T-helper 1 cell treated with Interleukin-12 subunit alpha and Interleukin-12 subunit beta and Interleukin-4 antibody, amounts not matched to agents 30 ng/mL and 1 ng/mL, for 36 hours (primary cell): ENCODE measurements around the gene MCRIP2. TPM values are rescaled to one million over a fixed set of nuclear protein-coding genes. Genes with fewer than 3 reads are reported as not detected.

Experiments used
- intact Hi-C: fragments of 100-400 bp; cut with micrococcal nuclease; formaldehyde crosslinking; loops from one replicate; pipeline ENCODE4 v1.15.1; 2024
- total RNA-seq: library from RNA; stranded (reverse); gene quantifications from 2 replicates; pipeline ENCODE4 v1.2.3, GENCODE V29; 2022

Gene MCRIP2
- total RNA-seq, 1 donor from 2014 or later = 27.5 TPM

GRCh38 chr16:647173-647902 is 5.7 kb downstream of the MCRIP2 start:
- intact Hi-C loops = no loop called here

- intact Hi-C loops = no loop called here
These were observed 6.6 kb downstream of the MCRIP2 start for GRCh38 chr16:648071-648780.

GRCh38 chr16:648781-649589 is 7.4 kb downstream of the MCRIP2 start, which contains the start of gene WDR90:
WDR90 (plus strand) TSS chr16:649365; CDS start chr16:649417, 52 bp downstream.
- intact Hi-C loops = loop anchor here (1.0 kb wide), 5 partner anchors 8 to 35 kb away; partner anchors contain the start of genes JMJD8, MCRIP2, METTL26 and RHOT2

- intact Hi-C loops = loop anchor here (1.0 kb wide), 5 partner anchors 8 to 35 kb away; partner anchors contain the start of genes JMJD8, MCRIP2, METTL26 and RHOT2
These were observed 8.0 kb downstream of the MCRIP2 start for GRCh38 chr16:649631-650030.

- intact Hi-C loops = no loop called here
These were observed 10.2 kb downstream of the MCRIP2 start for GRCh38 chr16:651844-652243.

- intact Hi-C loops = no loop called here
These were observed 11.1 kb downstream of the MCRIP2 start for GRCh38 chr16:652454-653305.

GRCh38 chr16:654034-654433 is 12.4 kb downstream of the MCRIP2 start:
- intact Hi-C loops = no loop called here

GRCh38 chr16:657487-657886 is 15.9 kb downstream of the MCRIP2 start:
- intact Hi-C loops = no loop called here

GRCh38 chr16:658679-659571 is 17.3 kb downstream of the MCRIP2 start:
- intact Hi-C loops = no loop called here

GRCh38 chr16:659618-660017 is 18.0 kb downstream of the MCRIP2 start:
- intact Hi-C loops = loop anchor here (1.0 to 10.0 kb wide), 4 partner anchors 20 to 275 kb away; partner anchors contain the start of gene PGAP6

GRCh38 chr16:660132-660458 is 18.5 kb downstream of the MCRIP2 start:
- intact Hi-C loops = loop anchor here (1.0 to 10.0 kb wide), 4 partner anchors 19 to 275 kb away; partner anchors contain the start of gene PGAP6

- intact Hi-C loops = loop anchor here (1.0 to 10.0 kb wide), 4 partner anchors 19 to 276 kb away; partner anchors contain the start of gene PGAP6
These were observed 19.0 kb downstream of the MCRIP2 start for GRCh38 chr16:660459-661183.

- intact Hi-C loops = loop anchor here (2.0 to 10.0 kb wide), 2 partner anchors 73 to 277 kb away; partner anchors contain the start of gene PGAP6
These were observed 19.7 kb downstream of the MCRIP2 start for GRCh38 chr16:661184-661821.

GRCh38 chr16:662095-662494 is 20.5 kb downstream of the MCRIP2 start:
- intact Hi-C loops = loop anchor here (10.0 kb wide), 1 partner anchor 277 kb away; the partner anchor contains the start of gene PGAP6

GRCh38 chr16:662597-662996 is 21.0 kb downstream of the MCRIP2 start:
- intact Hi-C loops = loop anchor here (10.0 kb wide), 1 partner anchor 278 kb away; the partner anchor contains the start of gene PGAP6

- intact Hi-C loops = loop anchor here (5.0 to 10.0 kb wide), 2 partner anchors 139 to 282 kb away; partner anchors contain the start of genes CAPN15 and PGAP6
These were observed 24.9 kb downstream of the MCRIP2 start for GRCh38 chr16:666572-666971.

- intact Hi-C loops = loop anchor here (5.0 to 10.0 kb wide), 2 partner anchors 140 to 282 kb away; partner anchors contain the start of genes CAPN15 and PGAP6
These were observed 25.6 kb downstream of the MCRIP2 start for GRCh38 chr16:667113-667779.
